ENCODE measurements around the gene CAPS. TPM values are rescaled to one million over a fixed set of nuclear protein-coding genes. Genes with fewer than 3 reads are reported as not detected.

Gene CAPS
- polyA plus RNA-seq, 2 of the 4 experiments (the other 2 are of a cell fraction) = 1.4 to 1.7 TPM

GRCh38 chr19:5931251-5931650, 17.2 kb downstream of the CAPS start:
- TF ChIP-seq RNF2 (IDR thresholded peaks at IDR 0.05; ENCODE audit: borderline replicate concordance, low read depth) (no peak), ZC3H11A (IDR thresholded peaks at IDR 0.05) (no peak), RAD21 (conservative IDR thresholded peaks at IDR 0.05 in 1 of 2, IDR thresholded peaks at IDR 0.05 in 1 of 2) (no peak), HMGXB4 (CRISPR knock-in tag; IDR thresholded peaks at IDR 0.05; ENCODE audit: borderline replicate concordance) (no peak), KDM1A (IDR thresholded peaks at IDR 0.05; ENCODE audit: low read depth) (no peak), NR3C1 (IDR thresholded peaks at IDR 0.05) (no peak), ZNF302 (CRISPR knock-in tag; IDR thresholded peaks at IDR 0.05) (no peak)
- TF ChIP-seq, protein P1, sequence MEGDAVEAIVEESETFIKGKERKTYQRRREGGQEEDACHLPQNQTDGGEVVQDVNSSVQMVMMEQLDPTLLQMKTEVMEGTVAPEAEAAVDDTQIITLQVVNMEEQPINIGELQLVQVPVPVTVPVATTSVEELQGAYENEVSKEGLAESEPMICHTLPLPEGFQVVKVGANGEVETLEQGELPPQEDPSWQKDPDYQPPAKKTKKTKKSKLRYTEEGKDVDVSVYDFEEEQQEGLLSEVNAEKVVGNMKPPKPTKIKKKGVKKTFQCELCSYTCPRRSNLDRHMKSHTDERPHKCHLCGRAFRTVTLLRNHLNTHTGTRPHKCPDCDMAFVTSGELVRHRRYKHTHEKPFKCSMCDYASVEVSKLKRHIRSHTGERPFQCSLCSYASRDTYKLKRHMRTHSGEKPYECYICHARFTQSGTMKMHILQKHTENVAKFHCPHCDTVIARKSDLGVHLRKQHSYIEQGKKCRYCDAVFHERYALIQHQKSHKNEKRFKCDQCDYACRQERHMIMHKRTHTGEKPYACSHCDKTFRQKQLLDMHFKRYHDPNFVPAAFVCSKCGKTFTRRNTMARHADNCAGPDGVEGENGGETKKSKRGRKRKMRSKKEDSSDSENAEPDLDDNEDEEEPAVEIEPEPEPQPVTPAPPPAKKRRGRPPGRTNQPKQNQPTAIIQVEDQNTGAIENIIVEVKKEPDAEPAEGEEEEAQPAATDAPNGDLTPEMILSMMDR (IDR thresholded peaks at IDR 0.05) = no peak
- FAIRE-seq (no peak), ATAC-seq (no peak), DNase-seq (ENCODE audit: low read depth in 1 of 2, low spot score in 1 of 2) (no peak)
- Histone ChIP-seq H3K9me3 (no peaks in the 10 kb centered on the region), H3K4me3 (no peak overlapping the region), H3K4me1 (no peaks in the 10 kb centered on the region), H3K27ac (no peak overlapping the region), H3K4me2 (no peak overlapping the region)
- POLR2A ChIA-PET = no interaction called here
- CTCF ChIA-PET = no interaction called here
- WGBS (ENCODE audit: missing lambda C conversion rate) = 74% methylated on average over 4 of the region's 11 CpGs

DNA sequence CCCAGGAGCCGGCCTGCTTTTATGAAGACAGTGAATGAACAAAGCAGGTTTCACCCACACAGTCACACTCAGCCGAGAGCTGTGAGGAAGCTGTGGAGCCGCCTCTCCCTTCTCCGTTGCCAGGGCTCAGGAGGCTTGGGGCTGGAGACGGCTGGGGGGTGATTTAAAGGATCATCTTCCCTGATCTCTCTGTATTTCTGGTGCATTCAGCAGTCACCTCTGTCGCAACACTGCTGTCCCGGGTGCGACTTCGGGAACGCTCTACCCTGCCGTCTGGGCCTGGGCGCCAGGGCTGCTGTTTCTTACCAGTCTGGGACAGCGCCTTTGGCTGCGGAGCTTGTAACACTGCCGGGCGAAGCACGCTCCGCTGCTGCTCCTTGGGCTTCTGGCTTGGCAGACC, 18.1 kb downstream of the CAPS start:
- POLR2A ChIA-PET = no interaction called here
- 98% methylated on average over 15 of the region's 18 CpGs for WGBS (ENCODE audit: missing lambda C conversion rate)
- no peak overlapping the region for H3K4me3 ChIP-seq
- DNase-seq (ENCODE audit: low read depth in 1 of 2, low spot score in 1 of 2) (no peak), FAIRE-seq (no peak), ATAC-seq (no peak)
- CTCF ChIA-PET = no interaction called here
- no peak overlapping the region for H3K27ac ChIP-seq
- no peaks in the 10 kb centered on the region for H3K4me1 ChIP-seq
- TF ChIP-seq, protein P2, sequence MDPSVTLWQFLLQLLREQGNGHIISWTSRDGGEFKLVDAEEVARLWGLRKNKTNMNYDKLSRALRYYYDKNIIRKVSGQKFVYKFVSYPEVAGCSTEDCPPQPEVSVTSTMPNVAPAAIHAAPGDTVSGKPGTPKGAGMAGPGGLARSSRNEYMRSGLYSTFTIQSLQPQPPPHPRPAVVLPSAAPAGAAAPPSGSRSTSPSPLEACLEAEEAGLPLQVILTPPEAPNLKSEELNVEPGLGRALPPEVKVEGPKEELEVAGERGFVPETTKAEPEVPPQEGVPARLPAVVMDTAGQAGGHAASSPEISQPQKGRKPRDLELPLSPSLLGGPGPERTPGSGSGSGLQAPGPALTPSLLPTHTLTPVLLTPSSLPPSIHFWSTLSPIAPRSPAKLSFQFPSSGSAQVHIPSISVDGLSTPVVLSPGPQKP (IDR thresholded peaks at IDR 0.05; ENCODE audit: low read depth, low read length) = no peak
- no peak for TF ChIP-seq MYC (IDR thresholded peaks at IDR 0.05; ENCODE audit: borderline replicate concordance, low read length)
- TF ChIP-seq HOXA7 (CRISPR knock-in tag; IDR thresholded peaks at IDR 0.05) = no peak
- TF ChIP-seq CHD4 (IDR thresholded peaks at IDR 0.05; ENCODE audit: borderline replicate concordance) = no peak
- TF ChIP-seq KDM1A (IDR thresholded peaks at IDR 0.05; ENCODE audit: low read depth) = no peak
- TF ChIP-seq ESRRA (IDR thresholded peaks at IDR 0.05; ENCODE audit: borderline replicate concordance, low read length) = no peak
- no peak for TF ChIP-seq CHD2 (IDR thresholded peaks at IDR 0.05; ENCODE audit: low read length, partially characterized antibody)
- no peak for TF ChIP-seq CBX2 (IDR thresholded peaks at IDR 0.05; ENCODE audit: borderline replicate concordance, low read depth)
- no peak for TF ChIP-seq RNF2 (IDR thresholded peaks at IDR 0.05; ENCODE audit: borderline replicate concordance, low read depth)
- TF ChIP-seq NPAS2 (CRISPR knock-in tag; IDR thresholded peaks at IDR 0.05; ENCODE audit: borderline replicate concordance) = no peak
- no peak for TF ChIP-seq BHLHE40 (IDR thresholded peaks at IDR 0.05; ENCODE audit: low read depth, low read length)
- TF ChIP-seq EP300 (IDR thresholded peaks at IDR 0.05) = no peak
- TF ChIP-seq, protein P3, sequence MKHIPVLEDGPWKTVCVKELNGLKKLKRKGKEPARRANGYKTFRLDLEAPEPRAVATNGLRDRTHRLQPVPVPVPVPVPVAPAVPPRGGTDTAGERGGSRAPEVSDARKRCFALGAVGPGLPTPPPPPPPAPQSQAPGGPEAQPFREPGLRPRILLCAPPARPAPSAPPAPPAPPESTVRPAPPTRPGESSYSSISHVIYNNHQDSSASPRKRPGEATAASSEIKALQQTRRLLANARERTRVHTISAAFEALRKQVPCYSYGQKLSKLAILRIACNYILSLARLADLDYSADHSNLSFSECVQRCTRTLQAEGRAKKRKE (CRISPR knock-in tag; IDR thresholded peaks at IDR 0.05; ENCODE audit: low read depth) = no peak
- no peak for TF ChIP-seq PHF8 (IDR thresholded peaks at IDR 0.05; ENCODE audit: borderline replicate concordance, low read depth)
- no peak for TF ChIP-seq MAX (IDR thresholded peaks at IDR 0.05)
- TF ChIP-seq JUNB (IDR thresholded peaks at IDR 0.05) = no peak
- TF ChIP-seq SMC3 (IDR thresholded peaks at IDR 0.05) = no peak
- no peak for TF ChIP-seq NR3C1 (IDR thresholded peaks at IDR 0.05)
- no peak for TF ChIP-seq POLR2A (IDR thresholded peaks at IDR 0.05; ENCODE audit: low read length)
- no peak for TF ChIP-seq RAD21 (conservative IDR thresholded peaks at IDR 0.05 in 1 of 2, IDR thresholded peaks at IDR 0.05 in 1 of 2)
- no peaks in the 10 kb centered on the region for H3K9me3 ChIP-seq
- H3K4me2 ChIP-seq = no peak overlapping the region
